Glutamatergic neuron (in vitro differentiated cells): ENCODE data around the gene PHLDB3. TPM values are rescaled to one million over a fixed set of nuclear protein-coding genes. Genes with fewer than 3 reads are reported as not detected.

Experiments used
- DNase-seq: peaks from one replicate; pipeline ENCODE4 v3.0.0; 2022
- H3K27ac Mint-ChIP-seq: one replicate; pipeline ENCODE4 v1.8.0; 2020; ENCODE audit warnings: mild to moderate bottlenecking, mixed read lengths, inconsistent platforms; ENCODE audit not compliant: unreplicated experiment
- H3K27me3 Mint-ChIP-seq: one replicate; pipeline ENCODE4 v1.8.0; 2020; ENCODE audit warnings: mild to moderate bottlenecking, moderate library complexity, mixed read lengths, inconsistent platforms; ENCODE audit not compliant: unreplicated experiment
- H3K36me3 Mint-ChIP-seq: one replicate; pipeline ENCODE4 v1.8.0; 2020; ENCODE audit warnings: mild to moderate bottlenecking, mixed read lengths, inconsistent platforms; ENCODE audit not compliant: unreplicated experiment
- H3K4me1 Mint-ChIP-seq: one replicate; pipeline ENCODE4 v1.8.0; 2020; ENCODE audit warnings: mild to moderate bottlenecking, low read depth, mixed read lengths, inconsistent platforms; ENCODE audit not compliant: unreplicated experiment
- H3K4me3 Mint-ChIP-seq: one replicate; pipeline ENCODE4 v1.8.0; 2020; ENCODE audit warnings: mild to moderate bottlenecking, mixed read lengths, inconsistent platforms; ENCODE audit not compliant: unreplicated experiment
- H3K9me3 Mint-ChIP-seq: one replicate; pipeline ENCODE4 v1.8.0; 2020; ENCODE audit warnings: mild to moderate bottlenecking, moderate library complexity, mixed read lengths, inconsistent platforms; ENCODE audit not compliant: unreplicated experiment
- CTCF ChIP-seq: fragments of 200-600 bp; sonication (generic); IDR thresholded peaks from one replicate; pipeline ENCODE4 v1.5.0; 2021; ENCODE audit not compliant: partially characterized antibody, unreplicated experiment
- total RNA-seq: library from RNA; stranded (reverse); fragmentation: NEBNext Ultra II Directional; extraction: Animal tissue kit (Norgen Biotek cat#: 25700); gene quantifications from one replicate; pipeline ENCODE4 v1.2.1, GENCODE V29; 2021; ENCODE audit not compliant: unreplicated experiment

The PHLDB3 gene
- total RNA-seq, 1 donor from 2014 or later: 6.8 TPM

DNA sequence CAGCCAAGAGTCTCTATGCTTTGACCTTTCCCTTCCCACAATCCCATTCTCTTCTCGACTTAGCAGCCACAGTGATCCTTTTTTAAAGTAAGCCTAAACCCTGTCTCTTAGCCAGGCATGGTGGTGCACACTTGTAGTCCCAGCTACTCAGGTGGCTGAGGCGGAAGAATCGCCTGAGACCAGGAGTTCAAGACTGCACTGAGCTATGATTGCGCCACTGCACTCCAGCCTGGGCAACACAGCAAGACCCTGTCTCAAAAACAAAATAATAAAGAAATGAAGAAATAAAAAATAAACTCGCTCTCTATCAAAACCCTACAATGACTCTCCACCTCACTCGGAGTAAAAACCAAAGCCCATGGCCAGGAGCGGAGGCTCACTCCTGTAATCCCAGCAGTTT is 75.2 kb downstream of the PHLDB3 start:
- H3K36me3 Mint-ChIP-seq: no peaks in the 10 kb centered on the region
- H3K4me3 Mint-ChIP-seq: no peak overlapping the region
- no peaks in the 10 kb centered on the region for H3K9me3 Mint-ChIP-seq
- DNase-seq: no peak
- H3K27ac Mint-ChIP-seq: no peak overlapping the region
- H3K27me3 Mint-ChIP-seq: peaks cover 2% of the 10 kb centered on the region
- no peak for TF ChIP-seq CTCF
- no peaks in the 10 kb centered on the region for H3K4me1 Mint-ChIP-seq

GRCh38 chr19:43425567-43426392 is 78.8 kb downstream of the PHLDB3 start:
- no peaks in the 10 kb centered on the region for H3K4me1 Mint-ChIP-seq
- no peak overlapping the region for H3K27ac Mint-ChIP-seq
- H3K4me3 Mint-ChIP-seq: no peak overlapping the region
- no peaks in the 10 kb centered on the region for H3K9me3 Mint-ChIP-seq
- H3K27me3 Mint-ChIP-seq: peaks cover 2% of the 10 kb centered on the region
- DNase-seq: no peak
- H3K36me3 Mint-ChIP-seq: no peaks in the 10 kb centered on the region
- TF ChIP-seq CTCF: peak; percentile 24

Other genes starting within 250 kb of the PHLDB3 start
- not detected for gene PSG9, start 235.2 kb downstream of the PHLDB3 start, total RNA-seq
- not detected for gene CD177, start 151.1 kb downstream of the PHLDB3 start, total RNA-seq
- not detected for gene TEX101, start 89.9 kb downstream of the PHLDB3 start, total RNA-seq
- 0.56 TPM for gene LYPD3, start 39.1 kb downstream of the PHLDB3 start, total RNA-seq
- gene ETHE1, start 22.5 kb upstream of the PHLDB3 start, total RNA-seq: 16.0 TPM
- 2.0 TPM for gene ZNF575, start 28.4 kb upstream of the PHLDB3 start, total RNA-seq
- 39.5 TPM for gene XRCC1, start 70.8 kb upstream of the PHLDB3 start, total RNA-seq
- gene PINLYP, start 71.1 kb upstream of the PHLDB3 start, total RNA-seq: 0.96 TPM
- 184 TPM for gene IRGQ, start 91.4 kb upstream of the PHLDB3 start, total RNA-seq
- gene ZNF576, start 91.8 kb upstream of the PHLDB3 start, total RNA-seq: 15.0 TPM
- 0.51 TPM for gene SRRM5, start 107.3 kb upstream of the PHLDB3 start, total RNA-seq
- 139 TPM for gene ZNF428, start 114.9 kb upstream of the PHLDB3 start, total RNA-seq
- gene CADM4, start 135.1 kb upstream of the PHLDB3 start, total RNA-seq: 52.4 TPM
- gene PLAUR, start 165.4 kb upstream of the PHLDB3 start, total RNA-seq: 2.9 TPM
- not detected for gene IRGC, start 211.3 kb upstream of the PHLDB3 start, total RNA-seq